ENCODE data around the gene HIPK4.

Gene HIPK4

DNA sequence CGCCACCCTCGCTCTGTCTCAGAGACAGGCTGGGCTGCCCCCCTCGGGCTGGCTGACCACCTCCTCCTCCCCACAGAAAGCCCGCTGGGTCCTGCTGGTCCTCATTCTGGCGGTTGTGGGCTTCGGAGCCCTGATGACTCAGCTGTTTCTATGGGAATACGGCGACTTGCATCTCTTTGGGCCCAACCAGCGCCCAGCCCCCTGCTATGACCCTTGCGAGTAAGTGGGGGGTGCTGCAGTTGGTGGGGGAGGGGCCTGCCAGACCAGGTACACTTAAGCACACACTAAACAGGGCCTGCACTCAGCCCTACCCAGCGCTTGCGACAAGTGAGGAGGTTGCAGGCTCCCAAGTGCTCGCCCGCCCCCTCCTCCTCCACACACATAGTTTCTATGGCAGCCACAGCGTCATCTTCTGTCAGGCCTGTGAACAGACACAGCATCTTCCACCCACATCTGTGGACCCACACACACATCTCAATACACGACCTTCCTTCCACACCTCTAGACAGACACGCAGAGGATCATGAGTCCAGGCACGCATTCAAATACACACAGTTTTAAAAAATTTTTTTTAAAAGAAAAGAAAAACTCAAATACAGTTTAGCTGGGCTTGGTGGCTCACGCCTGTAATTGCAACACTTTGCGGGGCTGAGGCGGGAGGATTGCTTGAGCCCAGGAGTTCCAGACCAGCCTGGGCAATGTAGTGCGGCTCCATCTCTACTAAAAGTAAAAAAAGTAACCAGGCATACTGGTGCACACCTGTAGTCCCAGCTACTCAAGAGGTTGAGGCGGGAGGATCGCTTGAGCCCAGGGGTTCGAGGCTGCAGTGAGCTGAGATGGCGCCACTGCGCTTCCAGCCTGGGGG lies 23.1 kb downstream of the HIPK4 start:
- DNase-seq (ENCODE audit: low spot score), result no peak

DNA sequence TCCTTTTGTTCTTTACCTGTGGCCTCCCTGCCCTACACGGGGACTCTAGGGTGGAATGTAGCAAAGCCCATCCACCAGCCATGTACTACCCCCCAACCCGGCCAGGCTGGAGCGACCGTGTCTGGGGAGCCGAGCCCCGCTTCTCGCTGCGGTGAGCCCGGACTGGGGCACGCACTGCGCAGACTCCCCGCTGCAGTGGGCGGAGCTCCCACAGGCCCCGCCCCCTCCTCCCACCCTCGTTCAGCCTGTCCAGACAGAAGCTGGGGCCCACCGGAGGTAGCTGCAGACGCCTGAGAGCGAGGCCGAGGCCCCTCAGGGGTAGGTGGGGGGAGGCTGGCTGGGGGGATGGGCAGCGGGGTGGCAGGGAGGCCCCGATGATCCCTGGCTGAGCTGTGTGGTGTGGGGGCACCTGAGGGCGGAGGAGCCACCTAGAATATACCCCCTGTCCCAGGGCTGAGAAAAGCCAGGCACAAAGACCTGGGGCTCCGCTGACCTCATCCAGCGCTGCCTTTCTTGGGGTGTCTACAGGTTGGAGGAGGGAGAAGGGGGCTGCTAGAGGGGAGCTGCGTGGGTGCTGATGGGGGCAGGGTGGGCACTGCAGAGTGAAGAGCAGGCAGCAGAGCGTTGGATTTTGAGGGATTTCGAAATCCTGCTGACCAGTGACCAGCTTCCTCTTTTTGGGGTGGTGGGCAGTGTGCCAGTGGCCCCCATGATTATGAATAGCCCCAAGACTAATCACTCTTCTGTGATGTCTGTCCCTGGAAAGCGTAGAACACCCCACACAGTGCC lies 24.2 kb downstream of the HIPK4 start:
- DNase-seq (ENCODE audit: low spot score), result peak; percentile 73

DNA sequence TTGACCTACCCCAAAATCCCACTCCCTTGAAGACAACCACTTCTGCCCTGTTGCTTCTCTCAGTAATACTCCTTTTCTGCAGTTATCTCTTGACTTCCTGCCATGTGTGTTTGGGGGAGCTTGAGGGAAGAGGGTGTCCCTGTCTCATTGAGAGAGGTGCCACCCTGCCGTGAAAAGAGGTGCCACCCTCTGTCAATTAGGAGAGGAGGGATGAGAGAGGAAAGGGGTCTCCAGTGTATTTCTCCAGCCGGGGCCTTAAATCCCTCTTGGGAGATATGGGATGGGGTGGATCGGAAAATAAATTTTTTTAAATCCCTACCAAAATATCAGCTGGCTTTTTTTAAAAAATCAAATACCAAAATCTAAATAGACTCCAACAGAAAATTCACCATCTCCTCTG lies 25.0 kb downstream of the HIPK4 start:
- no peak for DNase-seq (ENCODE audit: low spot score)

DNA sequence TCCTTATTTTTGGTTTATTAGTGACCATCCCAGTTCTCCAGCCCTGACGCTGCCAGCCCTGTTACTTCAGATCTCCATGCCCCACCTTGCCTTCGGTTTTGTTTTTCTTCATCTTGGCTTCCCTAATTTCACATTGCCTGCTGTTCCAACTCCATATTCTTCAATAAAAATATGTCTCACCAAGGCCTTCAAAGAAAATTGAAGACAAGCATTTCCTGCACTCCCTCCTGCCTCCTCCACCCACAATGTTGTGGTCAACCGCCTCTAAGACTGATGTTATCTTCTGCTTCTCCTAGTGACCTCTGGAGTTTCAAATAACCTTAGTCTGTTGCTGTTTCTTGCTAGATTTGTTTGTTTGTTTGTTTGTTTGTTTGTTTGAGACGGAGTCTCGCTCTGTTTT lies 26.9 kb downstream of the HIPK4 start:
- no peak for DNase-seq (ENCODE audit: low spot score)

DNA sequence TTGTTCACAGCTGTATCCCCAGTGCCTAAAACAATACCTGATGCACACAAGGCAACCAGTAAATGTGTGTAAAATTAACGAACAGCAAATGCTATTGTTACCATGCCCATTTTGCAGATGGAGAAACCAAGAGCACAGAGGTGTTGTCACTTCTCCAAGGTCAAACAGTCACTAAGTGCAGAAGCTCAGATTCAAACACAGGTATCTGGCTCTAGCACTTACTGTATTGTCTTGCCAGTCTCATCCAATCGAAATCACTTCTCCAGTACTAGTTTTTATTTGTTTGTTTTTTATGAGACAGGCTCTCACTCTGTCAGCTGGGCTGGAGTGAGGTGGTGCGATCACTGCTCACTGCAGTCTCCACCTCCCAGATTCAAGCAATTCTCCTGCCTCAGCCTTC lies 27.8 kb downstream of the HIPK4 start:
- no peak for DNase-seq (ENCODE audit: low spot score)

DNA sequence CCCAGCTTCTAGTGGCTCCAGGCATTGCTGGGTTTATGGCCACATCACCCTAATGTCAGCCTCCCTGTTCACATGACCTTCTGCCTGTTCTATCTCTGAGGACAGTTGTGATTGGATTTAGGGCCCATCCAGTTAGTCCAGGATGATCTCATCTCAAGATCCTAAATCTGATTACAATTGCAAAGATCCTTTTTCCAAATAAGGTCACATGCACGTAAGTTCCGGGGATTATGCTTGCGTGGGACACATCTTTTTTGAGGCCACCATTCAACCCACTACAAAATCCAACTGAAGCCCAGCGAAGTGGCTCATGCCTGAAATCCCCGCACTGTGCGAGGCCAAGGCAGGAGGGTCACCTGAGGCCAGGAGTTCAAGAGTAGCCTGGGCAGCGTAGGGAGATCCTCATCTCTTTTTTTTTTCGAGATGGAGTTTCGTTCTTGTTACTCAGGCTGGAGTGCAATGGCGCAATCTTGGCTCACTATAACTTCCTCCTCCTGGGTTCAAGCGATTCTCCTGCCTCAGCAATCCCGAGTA lies 29.2 kb downstream of the HIPK4 start:
- DNase-seq (ENCODE audit: low spot score), result no peak

DNA sequence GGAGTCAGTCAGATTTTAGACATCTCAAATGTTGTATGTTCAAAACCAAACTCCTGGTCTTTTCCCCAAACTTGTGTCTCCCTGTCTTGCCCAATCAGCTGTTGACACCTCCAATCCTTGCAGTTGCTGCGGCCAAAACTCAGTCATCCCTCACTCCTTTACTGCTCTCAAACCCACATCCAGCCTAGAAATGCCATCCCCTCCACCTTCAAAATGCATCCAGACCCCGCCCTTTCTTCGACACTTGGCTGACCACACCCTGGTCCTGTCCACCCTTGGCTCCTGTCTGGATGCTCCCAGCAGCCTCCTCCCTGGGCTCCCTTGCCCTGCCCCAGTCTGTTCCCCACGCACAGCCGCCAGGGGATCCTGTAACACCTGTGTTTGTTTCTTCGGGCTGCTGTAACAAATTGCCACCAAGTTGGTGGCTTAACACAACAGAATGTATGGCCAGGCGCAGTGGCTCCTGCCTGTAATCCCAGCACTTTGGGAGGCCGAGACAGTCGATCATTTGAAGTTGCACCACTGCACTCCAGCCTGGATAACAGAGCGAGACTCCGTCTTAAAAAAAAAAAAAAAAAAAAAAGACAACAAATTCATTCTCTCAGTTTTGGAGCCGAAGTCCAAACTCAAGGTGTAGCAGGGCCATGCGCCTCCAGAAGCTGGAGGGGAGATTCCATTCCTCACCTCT lies 29.8 kb downstream of the HIPK4 start:
- no peak for DNase-seq (ENCODE audit: low spot score)

DNA sequence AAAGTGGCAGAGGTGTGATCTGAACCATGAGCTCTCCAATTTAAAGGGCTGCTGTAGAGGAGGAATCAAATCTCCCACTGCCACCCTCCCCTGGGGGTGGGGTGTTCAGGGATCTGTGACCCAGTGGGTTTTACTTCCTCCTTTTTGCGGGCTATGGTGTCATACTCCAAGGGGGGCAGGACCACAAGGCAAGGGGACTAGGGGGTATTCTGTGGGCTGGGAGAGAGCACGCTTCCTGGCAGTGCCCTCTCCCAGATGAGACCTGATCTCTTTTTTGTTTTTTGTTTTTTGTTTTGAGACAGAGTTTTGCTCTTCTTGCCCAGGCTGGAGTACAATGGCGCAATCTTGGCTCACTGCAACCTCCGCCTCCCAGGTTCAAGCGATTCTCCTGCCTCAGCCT lies 31.2 kb downstream of the HIPK4 start:
- DNase-seq (ENCODE audit: low spot score), result no peak

DNA sequence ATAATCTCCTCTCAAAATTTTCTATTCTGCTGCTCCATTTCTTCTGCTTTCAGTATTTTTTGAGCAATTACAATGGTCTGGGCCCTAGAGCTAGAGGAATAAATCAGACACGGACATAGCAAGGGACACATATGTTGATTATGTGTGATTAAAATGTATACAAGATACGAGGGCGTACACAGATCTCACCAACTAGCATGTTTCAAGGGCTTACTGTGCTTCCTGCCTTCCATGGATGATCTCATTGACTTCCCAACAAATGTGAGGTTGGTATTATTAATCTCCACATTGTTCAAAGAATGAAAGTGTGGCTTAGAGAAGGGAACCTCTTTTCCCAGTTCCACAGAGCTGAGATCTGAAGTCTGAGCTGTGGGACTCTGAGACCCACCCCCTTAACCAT lies 32.3 kb downstream of the HIPK4 start:
- DNase-seq (ENCODE audit: low spot score), result no peak

DNA sequence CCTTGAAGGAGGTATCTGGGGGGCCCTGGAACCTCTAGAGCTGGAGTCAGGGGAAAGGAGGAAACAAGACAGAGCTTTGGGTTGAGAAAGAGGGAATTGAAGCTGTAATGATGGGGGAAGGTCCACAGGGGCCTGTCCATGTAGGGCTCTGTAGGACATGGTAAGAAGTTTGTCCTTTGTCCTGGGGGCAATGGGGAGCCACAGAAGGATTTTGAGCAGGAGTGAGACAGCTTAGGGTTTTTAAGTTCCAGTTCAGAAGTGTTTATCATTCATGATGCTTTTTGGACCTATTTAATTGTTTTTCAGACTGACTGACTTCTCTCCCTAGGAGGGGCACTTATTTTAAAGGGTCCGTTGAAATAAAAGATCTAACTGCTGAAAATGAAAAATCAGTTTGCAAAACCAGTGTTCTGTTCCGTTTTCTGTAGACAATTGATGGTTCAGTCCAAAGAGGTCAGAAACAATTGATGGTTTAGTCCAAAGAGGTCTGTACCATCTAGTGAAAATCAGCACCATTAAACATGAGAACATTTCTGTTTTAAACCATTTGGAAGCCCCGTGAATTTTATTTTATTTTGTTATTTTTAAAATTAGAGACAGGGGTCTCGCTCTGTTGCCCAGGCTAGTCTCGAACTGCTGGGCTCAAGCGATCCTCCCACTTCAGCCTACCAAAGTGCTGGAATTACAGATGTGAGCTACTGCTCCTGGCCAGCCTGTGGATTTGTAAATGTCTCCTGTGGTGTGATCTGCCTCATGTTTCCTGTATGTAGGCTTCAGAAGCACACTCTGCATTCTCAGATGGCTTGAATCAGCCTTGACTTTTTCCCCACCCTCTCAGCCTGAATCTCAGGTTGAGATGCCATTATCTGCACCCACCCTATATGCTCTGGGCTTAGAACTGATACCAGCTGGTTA lies 33.0 kb downstream of the HIPK4 start:
- DNase-seq (ENCODE audit: low spot score), result no peak

DNA sequence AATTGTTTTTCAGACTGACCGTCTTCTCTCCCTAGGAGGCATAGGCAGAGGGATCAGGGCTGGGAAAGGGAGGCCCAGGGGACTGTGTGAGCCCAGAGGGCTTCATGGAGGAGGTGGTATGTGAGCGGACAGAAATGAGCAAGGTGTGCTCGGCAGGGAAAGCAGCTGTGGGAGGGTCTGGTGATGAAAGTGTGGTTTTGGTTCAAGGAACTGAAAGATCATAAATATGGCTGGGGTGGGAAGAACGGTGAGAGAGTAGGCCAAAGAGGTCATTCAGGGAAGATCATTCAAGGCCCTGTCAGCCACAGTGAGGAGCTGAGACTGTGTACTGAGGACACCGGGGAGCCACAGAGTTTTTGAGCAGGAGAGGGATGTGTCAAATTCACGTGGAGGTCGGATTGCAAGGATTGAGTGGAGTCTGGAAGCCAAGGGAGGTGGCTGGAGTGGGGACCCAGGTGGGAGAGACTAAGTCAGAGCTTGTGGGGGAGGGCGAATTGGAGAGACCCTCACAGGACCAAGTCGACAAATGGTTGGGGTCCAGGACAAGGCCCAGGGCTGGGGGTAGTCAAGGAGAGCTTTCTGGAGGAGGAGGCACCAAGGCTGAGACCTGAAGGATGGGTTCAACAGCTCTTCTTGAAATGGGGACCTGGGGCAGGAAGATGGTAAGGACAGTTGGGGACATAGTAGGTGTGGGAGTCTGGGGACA lies 33.9 kb downstream of the HIPK4 start:
- no peak for DNase-seq (ENCODE audit: low spot score)

DNA sequence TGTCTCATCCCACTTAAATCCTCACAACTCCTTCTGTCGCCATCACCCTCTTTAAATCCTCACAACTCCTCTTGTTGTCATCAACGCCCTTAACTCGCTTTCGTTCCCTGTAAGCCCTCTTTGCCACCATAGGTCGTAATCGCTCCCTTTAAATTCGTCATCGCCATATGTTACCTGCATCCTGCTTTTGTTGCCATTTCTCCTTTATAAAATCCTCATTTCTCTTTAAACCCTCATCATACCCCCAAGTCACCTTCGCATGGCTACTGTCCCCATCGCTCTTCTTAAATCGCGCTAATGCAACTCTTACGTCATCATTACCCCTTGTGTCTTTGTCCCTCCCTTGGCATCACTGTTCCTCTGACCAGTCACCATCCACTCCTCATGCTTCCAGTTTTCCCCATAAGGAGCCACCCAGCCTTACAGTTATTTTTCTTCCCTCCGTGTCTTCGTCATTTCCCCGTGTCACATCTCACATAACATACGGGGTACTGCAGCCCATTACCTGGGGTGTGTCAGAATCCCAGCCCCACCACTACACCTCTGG lies 40.9 kb downstream of the HIPK4 start:
- DNase-seq (ENCODE audit: low spot score), result peak; percentile 35

DNA sequence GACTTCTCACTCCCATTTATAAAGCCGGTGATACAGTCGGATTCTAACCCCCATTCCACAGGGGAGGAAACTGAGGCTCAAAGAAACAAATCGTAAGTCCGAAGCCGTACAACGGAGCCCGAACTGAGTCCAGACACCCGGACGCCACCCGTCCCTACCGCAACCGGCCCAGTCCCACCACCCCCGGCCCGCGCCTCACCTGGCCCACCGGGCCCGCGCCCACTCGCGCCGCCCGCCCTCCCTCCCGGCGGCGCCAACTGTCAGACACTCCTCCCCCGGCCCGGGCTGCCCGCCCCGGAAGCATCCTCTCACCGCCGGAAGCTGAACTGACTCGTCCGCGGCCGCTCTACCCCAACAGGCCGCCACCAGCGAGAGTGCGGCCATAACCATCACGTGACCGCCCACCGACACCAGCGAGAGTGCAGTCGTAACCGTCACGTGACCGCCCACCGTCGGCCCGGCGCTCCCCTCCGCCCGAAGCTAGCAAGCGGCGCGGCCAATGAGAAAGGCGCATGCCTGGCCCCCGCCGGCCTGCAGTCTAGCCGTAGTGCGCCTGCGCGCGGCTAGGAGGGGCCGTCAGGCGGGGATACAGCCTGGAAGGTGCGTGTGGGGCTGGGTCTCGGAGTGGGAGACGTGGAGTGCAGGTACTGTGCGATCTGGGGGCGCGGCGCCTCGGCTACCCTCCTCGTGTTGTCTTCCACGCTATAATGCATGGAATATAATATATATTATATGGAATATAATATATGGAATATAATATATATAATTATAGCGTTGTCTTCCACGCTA lies 41.7 kb downstream of the HIPK4 start, which contains the start of the genes C19orf47 and PLD3:
C19orf47 (minus strand) TSS at position 273 of the 789 bp plus-strand sequence. CDS start 6,540 bp downstream, outside the sequence.
PLD3 (plus strand) TSS at position 571 of the 789 bp plus-strand sequence. CDS start 17,789 bp downstream, outside the sequence.
- peak; percentile 99 for DNase-seq (ENCODE audit: low spot score)

DNA sequence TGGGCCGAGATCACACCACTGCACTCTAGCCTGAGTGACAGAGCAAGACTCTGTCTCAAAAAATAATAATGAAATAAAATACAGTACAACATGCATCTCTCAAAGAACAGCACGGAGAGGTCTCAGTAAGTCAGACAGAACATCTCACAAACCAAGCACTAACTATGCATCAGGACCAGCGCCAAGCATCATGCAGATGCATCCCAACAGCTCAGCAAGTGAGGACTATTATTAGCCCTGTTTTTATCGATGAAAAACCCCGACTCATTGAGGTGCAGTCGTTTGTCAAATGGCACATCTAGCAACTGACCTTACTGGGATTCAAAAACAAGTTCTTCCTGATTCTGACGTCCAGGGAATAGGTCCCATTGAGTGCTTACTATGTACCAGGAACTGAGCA lies 45.6 kb downstream of the HIPK4 start:
- DNase-seq (ENCODE audit: low spot score), result no peak

DNA sequence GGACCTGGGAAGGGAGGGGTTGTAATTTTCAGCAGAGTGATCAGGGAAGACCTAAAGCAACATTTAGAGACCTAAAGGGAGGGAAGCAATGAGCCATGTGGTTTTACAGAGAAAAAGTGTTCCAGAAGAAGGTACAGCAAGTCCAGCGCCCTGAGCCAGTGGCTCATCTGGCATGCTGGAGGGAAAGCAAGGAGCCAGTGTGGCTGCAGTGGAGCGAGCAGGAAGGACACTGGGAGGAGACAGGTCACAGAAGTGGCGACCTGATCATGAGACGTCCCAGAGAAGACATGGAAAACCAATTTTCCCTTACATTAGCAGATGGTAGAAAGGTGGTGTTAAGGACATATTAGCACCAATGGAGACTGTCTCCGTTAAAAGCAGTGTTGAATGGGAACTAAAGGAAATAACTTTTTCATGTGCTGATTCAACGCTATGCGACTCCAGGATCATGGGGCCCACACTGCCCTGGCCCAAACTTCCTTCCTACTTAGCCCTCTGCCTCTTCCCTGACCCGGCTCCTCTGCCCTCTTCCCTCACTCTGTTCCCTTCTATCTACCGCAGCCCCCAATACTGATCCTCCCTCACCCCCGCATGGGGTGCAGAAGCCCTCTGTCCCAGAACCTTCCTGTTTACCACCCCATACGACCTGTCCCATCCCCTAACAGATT lies 47.2 kb downstream of the HIPK4 start:
- no peak for DNase-seq (ENCODE audit: low spot score)

DNA sequence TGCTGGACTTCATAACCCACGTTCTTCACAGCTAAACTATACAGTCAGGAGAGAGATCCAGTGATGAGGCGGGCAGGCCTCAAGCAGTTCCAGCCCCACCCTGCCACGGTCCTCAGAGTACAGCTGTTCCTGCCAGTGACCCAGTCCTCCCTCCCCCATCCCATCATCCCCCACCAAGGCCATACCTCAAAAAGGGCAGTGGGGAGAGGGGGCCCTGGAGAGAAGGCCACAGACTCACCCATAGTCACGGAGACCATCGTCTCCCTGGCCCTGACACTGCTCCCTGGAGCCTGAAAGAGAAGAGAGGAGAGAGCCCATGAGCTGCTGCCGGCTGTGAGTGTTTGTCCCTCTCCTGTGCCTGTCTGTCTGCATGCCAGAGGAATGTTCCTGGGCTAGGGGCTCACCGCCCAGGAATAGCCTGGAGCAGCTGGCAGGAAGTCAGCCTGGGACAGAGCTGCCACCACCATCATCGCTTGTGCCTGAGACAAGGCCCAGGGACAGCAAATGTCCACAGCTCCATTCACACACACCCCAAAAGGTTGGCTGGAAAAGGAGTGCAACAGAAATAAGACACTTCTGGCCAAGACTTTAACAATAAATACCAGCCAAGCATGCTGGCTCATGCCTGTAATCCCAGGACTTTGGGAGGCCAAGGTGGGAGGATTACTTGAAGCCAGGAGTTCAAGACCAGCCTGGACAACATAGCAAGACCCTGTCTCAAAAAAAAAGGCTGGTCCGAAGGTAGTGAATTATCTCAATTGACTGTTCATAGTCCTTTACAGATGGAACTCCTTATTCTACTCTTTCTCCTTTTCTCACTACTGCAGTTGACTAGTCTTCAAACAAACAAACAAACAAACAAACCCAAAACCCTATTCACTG lies 48.1 kb downstream of the HIPK4 start:
- DNase-seq (ENCODE audit: low spot score), result no peak

DNA sequence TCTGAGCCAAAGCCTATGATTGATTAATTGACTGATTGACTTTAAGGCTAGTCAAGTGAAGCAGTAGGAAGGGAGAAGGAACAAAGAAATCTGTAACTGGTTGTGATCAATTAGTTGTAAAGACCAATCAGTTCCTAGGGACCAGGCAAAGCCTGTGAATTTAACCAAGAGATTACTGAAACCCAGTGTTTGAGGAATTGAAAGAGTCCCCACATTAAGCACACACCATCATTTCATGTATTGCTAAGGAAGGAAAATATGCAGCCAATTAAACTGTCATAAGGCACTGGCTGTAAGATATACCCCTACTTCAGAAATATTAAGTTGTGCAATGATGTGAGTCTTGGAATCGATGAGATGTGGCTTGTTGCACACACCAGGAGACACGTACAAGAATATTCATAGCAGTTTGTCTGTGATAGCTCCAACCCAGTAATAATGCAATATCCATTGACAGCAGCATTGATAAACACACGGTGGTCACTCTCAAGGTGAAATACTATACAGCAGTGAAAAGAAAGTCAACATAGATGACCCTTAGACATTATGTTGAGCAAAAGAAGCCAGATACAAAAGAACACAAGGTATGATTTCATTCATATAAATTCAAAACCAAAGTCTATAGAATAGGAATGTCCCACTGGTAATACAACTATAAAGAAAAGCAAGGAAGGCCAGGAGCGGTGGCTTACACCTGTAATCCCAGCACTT lies 50.8 kb downstream of the HIPK4 start:
- DNase-seq (ENCODE audit: low spot score), result no peak
